Mesendoderm (in vitro differentiated cells): Measurements from ENCODE around the gene NELFA.

Experiments used
- DNase-seq: peaks from one replicate; pipeline ENCODE4 v3.0.0; 2013
- H2AK5ac ChIP-seq: 2 replicates; pipeline ENCODE4 v1.6.1; 2013; ENCODE audit warnings: low read length, inconsistent platforms
- H2BK120ac ChIP-seq: 2 replicates; pipeline ENCODE4 v1.6.1; 2013; ENCODE audit warnings: low read depth, mild to moderate bottlenecking, low read length, moderate library complexity, mixed read lengths
- H2BK15ac ChIP-seq: replicated peaks from 2 replicates; pipeline ENCODE4 v1.6.1; 2013; ENCODE audit warnings: low read depth, mild to moderate bottlenecking, moderate library complexity
- H2BK5ac ChIP-seq: 2 replicates; pipeline ENCODE4 v1.6.1; 2013; ENCODE audit warnings: low read length, inconsistent platforms
- H3K18ac ChIP-seq: 2 replicates; pipeline ENCODE4 v1.6.1; 2013; ENCODE audit warnings: mild to moderate bottlenecking, low read length, mixed read lengths
- H3K23ac ChIP-seq: one replicate; pipeline ENCODE4 v1.6.1; 2013; ENCODE audit warnings: low read length
- H3K27ac ChIP-seq: 2 replicates; pipeline ENCODE4 v1.5.1; 2013; ENCODE audit warnings: low read depth, mild to moderate bottlenecking, inconsistent platforms, low read length, moderate library complexity
- H3K27me3 ChIP-seq: 2 replicates; pipeline ENCODE4 v1.6.1; 2013; ENCODE audit warnings: low read length, control low read depth, mild to moderate bottlenecking, inconsistent platforms; ENCODE audit not compliant: insufficient read depth, poor library complexity
- H3K36me3 ChIP-seq: 2 replicates; pipeline ENCODE4 v1.6.1; 2013; ENCODE audit warnings: low read length, inconsistent platforms; ENCODE audit not compliant: control insufficient read depth, insufficient read depth
- H3K4ac ChIP-seq: one replicate; pipeline ENCODE4 v1.6.1; 2013; ENCODE audit warnings: low read depth, mild to moderate bottlenecking, low read length, moderate library complexity
- H3K4me1 ChIP-seq: 2 replicates; pipeline ENCODE4 v1.6.1; 2013; ENCODE audit warnings: low read depth, low read length, inconsistent platforms; ENCODE audit not compliant: control insufficient read depth
- H3K4me2 ChIP-seq: 2 replicates; pipeline ENCODE4 v1.6.1; 2013; ENCODE audit warnings: low read length
- H3K4me3 ChIP-seq: 2 replicates; pipeline ENCODE4 v1.5.1; 2013; ENCODE audit warnings: mild to moderate bottlenecking, low read length
- H3K56ac ChIP-seq: one replicate; pipeline ENCODE4 v1.6.1; 2013; ENCODE audit warnings: low read length
- H3K79me1 ChIP-seq: 2 replicates; pipeline ENCODE4 v1.6.1; 2013; ENCODE audit warnings: low read length, inconsistent platforms
- H3K79me2 ChIP-seq: 2 replicates; pipeline ENCODE4 v1.6.1; 2013; ENCODE audit warnings: mild to moderate bottlenecking, low read length; ENCODE audit not compliant: control insufficient read depth, insufficient read depth
- H3K9ac ChIP-seq: 2 replicates; pipeline ENCODE4 v1.6.1; 2013; ENCODE audit warnings: low read length, inconsistent platforms
- H4K5ac ChIP-seq: one replicate; pipeline ENCODE4 v1.6.1; 2013; ENCODE audit warnings: low read length
- H4K8ac ChIP-seq: one replicate; pipeline ENCODE4 v1.6.1; 2013; ENCODE audit warnings: low read depth, mild to moderate bottlenecking, control low read depth, low read length, moderate library complexity
- whole genome bisulfite sequencing: extraction: QIAGEN DNeasy Blood & Tissue Kit; methylation state at CpG from one replicate; pipeline ENCODE4 v1.1.7; 2013; ENCODE audit warnings: low lambda C conversion rate, missing lambda C conversion rate; ENCODE audit not compliant: insufficient coverage; ENCODE audit errors: extremely low coverage; 5-methylcytosine and 5-hydroxymethylcytosine counted together

NELFA gene

DNA sequence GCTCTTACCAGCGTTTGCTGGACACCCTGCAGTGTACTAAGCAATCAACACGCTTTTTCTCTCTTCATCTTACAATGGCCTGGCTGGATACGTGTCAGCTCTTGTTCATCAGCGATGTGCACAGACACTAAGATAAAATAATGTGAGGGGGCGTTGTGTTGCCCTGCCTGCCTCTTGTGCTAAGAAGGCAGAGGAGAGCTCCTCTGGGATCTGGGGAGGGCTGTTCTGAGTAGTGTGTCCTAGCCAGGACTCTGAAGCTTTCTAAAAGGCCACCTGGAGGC is 49.7 kb downstream of the NELFA start:
- Histone ChIP-seq H3K36me3 (peaks cover 25% of the 10 kb centered on the region), H2BK120ac (no peak overlapping the region), H3K18ac (no peak overlapping the region), H3K9ac (no peak overlapping the region), H3K23ac (no peak overlapping the region), H4K8ac (no peak overlapping the region), H3K79me1 (no peaks in the 10 kb centered on the region), H2AK5ac (no peak overlapping the region), H2BK5ac (no peak overlapping the region), H3K4ac (no peak overlapping the region), H3K27ac (no peak overlapping the region), H3K56ac (no peak overlapping the region), H4K5ac (no peak overlapping the region), H3K27me3 (no peaks in the 10 kb centered on the region), H2BK15ac (no peak overlapping the region), H3K4me1 (peaks cover 3% of the 10 kb centered on the region), H3K79me2 (no peaks in the 10 kb centered on the region), H3K4me2 (no peak overlapping the region), H3K4me3 (no peak overlapping the region)
- no peak for DNase-seq
- no CpG with 5 or more reads among the region's 5 CpGs for WGBS

DNA sequence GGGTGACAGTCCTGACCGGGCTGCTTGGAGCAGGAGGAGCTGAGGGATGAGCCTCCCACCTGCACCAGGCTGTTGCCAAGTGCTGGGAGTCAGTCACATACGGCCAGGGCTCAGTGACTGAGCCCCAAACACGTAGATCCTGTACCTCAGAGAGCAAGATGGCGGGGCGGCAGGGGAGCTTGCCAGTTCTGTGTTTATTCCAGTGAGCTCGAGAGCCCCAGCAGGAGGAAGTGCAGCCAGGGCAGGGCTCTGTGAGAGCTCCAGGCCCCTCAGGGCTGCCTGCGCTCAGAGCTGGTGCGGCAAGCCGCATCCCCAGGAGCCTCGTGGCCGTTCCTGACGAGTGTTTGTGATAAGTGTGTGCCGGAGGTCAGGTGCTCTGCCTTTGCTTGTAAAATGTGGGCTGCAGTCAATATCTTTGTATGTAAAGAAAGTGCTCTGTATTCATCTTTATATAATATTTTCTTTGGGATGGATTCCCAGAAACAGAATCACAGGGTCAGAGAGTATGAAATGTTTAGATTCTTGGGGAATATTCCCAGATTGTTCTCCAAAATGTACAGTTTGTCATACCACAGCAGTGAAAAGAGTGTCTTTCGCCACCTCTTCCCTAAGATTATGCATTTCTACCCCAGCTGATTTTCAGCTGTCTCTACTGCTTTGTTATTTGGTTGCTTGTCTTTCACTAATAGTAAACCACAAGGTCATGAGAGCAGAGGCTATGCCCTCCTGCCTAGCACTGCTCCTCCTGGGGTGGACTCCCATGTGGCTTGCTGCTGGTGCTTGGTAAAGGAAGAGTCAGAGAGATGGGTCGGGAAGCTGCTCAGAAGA is 50.3 kb downstream of the NELFA start:
- H3K9ac ChIP-seq, result no peak overlapping the region
- no peaks in the 10 kb centered on the region for H3K79me2 ChIP-seq
- H2BK15ac ChIP-seq, result no peak overlapping the region
- no peaks in the 10 kb centered on the region for H3K79me1 ChIP-seq
- no peaks in the 10 kb centered on the region for H3K27me3 ChIP-seq
- H2BK5ac ChIP-seq, result no peak overlapping the region
- no peak for DNase-seq
- peaks cover 25% of the 10 kb centered on the region for H3K36me3 ChIP-seq
- no peak overlapping the region for H3K56ac ChIP-seq
- H3K4me2 ChIP-seq, result no peak overlapping the region
- no peak overlapping the region for H2AK5ac ChIP-seq
- no CpG with 5 or more reads among the region's 15 CpGs for WGBS
- no peak overlapping the region for H3K23ac ChIP-seq
- no peak overlapping the region for H4K5ac ChIP-seq
- no peak overlapping the region for H4K8ac ChIP-seq
- H3K4me1 ChIP-seq, result no peaks in the 10 kb centered on the region
- no peak overlapping the region for H3K4ac ChIP-seq
- H3K27ac ChIP-seq, result no peak overlapping the region
- no peak overlapping the region for H3K4me3 ChIP-seq
- no peak overlapping the region for H2BK120ac ChIP-seq
- H3K18ac ChIP-seq, result no peak overlapping the region

DNA sequence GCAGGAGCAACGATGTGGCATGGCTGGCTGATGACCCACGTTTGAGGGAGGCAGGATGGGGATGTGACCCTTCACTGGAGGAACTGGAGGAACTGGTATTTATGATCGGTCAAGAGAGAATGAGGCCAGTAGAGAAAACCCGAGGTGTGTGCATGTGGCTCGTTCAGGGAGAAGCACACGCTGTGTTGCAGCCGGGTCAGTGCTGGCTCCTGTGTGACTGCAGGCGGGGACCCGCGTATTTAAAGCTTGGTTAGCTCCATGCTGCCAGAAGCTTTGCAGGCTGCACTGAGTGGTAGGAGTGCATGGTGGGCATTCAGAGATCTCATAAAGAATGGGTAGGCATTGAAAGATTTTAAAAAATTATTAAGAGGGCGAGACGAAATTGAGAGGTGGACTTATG is 52.1 kb downstream of the NELFA start:
- Histone ChIP-seq H2BK5ac (no peak overlapping the region), H3K4me3 (no peak overlapping the region), H3K27ac (no peak overlapping the region), H3K4me2 (no peak overlapping the region), H3K56ac (no peak overlapping the region), H3K4ac (no peak overlapping the region), H3K79me1 (no peaks in the 10 kb centered on the region), H2BK120ac (no peak overlapping the region), H3K4me1 (no peaks in the 10 kb centered on the region), H3K79me2 (no peaks in the 10 kb centered on the region), H3K36me3 (peaks cover 25% of the 10 kb centered on the region), H2BK15ac (no peak overlapping the region), H3K23ac (no peak overlapping the region), H4K5ac (no peak overlapping the region), H3K9ac (no peak overlapping the region), H4K8ac (no peak overlapping the region), H3K27me3 (no peaks in the 10 kb centered on the region), H2AK5ac (no peak overlapping the region), H3K18ac (no peak overlapping the region)
- no peak for DNase-seq
- WGBS, result 100% methylated on average over 2 of the region's 12 CpGs

DNA sequence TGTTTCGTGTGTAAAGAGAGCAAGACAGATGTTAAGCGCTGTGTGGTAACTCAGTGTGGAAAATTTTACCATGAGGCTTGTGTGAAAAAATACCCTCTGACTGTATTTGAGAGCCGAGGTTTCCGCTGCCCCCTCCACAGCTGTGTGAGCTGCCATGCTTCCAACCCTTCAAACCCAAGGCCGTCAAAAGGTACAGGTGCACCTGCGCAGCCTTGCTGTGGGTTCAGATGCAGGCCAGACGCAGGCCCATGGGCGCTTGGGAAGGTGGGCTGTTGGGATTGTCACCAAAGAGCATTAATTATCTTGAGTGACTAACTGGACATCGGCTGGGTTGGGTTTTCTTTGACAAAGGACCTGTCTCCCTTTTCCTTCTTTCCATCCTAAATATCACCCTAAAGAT is 55.4 kb downstream of the NELFA start:
- no peak overlapping the region for H3K4me3 ChIP-seq
- no peak overlapping the region for H3K4me2 ChIP-seq
- no peaks in the 10 kb centered on the region for H3K27me3 ChIP-seq
- no peak overlapping the region for H3K4ac ChIP-seq
- no peak overlapping the region for H4K8ac ChIP-seq
- H3K79me1 ChIP-seq, result no peaks in the 10 kb centered on the region
- no peak overlapping the region for H3K27ac ChIP-seq
- H2BK120ac ChIP-seq, result no peak overlapping the region
- no peak overlapping the region for H3K9ac ChIP-seq
- H3K4me1 ChIP-seq, result no peaks in the 10 kb centered on the region
- no peak overlapping the region for H3K56ac ChIP-seq
- no peak overlapping the region for H2AK5ac ChIP-seq
- peaks cover 16% of the 10 kb centered on the region for H3K36me3 ChIP-seq
- no peak overlapping the region for H2BK5ac ChIP-seq
- no peak overlapping the region for H3K23ac ChIP-seq
- no peak overlapping the region for H4K5ac ChIP-seq
- no CpG with 5 or more reads among the region's 9 CpGs for WGBS
- no peaks in the 10 kb centered on the region for H3K79me2 ChIP-seq
- no peak overlapping the region for H2BK15ac ChIP-seq
- no peak for DNase-seq
- no peak overlapping the region for H3K18ac ChIP-seq

DNA sequence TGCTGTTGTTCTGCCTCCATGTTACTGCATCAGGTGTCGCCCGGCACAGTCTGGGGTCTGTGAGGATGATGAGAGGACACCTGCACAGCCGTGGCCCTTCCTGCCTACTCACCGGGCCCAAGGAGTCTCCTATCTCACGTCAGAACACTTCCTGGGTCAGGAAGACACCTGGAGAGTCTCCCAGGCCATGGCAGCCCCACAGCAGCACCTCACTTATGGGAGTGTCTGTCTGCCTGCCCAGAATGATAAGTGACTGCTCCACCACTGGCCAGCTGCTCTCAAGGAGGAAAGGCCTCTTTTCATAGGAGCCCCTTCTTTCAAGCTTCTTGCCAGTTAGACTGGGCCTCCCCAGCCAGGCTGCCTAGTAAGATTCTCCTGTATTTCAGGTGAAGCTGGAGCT is 56.1 kb downstream of the NELFA start:
- Histone ChIP-seq H3K27ac (no peak overlapping the region), H2BK5ac (no peak overlapping the region), H3K4me1 (no peaks in the 10 kb centered on the region), H3K18ac (no peak overlapping the region), H4K8ac (no peak overlapping the region), H4K5ac (no peak overlapping the region), H3K9ac (no peak overlapping the region), H3K23ac (no peak overlapping the region), H3K4me3 (no peak overlapping the region), H3K79me2 (no peaks in the 10 kb centered on the region), H2BK120ac (no peak overlapping the region), H3K79me1 (no peaks in the 10 kb centered on the region), H3K4ac (no peak overlapping the region), H2BK15ac (no peak overlapping the region), H3K4me2 (no peak overlapping the region), H3K27me3 (no peaks in the 10 kb centered on the region), H2AK5ac (no peak overlapping the region), H3K56ac (no peak overlapping the region), H3K36me3 (peaks cover 11% of the 10 kb centered on the region)
- DNase-seq, result no peak
- WGBS, result no CpG with 5 or more reads among the region's 5 CpGs

DNA sequence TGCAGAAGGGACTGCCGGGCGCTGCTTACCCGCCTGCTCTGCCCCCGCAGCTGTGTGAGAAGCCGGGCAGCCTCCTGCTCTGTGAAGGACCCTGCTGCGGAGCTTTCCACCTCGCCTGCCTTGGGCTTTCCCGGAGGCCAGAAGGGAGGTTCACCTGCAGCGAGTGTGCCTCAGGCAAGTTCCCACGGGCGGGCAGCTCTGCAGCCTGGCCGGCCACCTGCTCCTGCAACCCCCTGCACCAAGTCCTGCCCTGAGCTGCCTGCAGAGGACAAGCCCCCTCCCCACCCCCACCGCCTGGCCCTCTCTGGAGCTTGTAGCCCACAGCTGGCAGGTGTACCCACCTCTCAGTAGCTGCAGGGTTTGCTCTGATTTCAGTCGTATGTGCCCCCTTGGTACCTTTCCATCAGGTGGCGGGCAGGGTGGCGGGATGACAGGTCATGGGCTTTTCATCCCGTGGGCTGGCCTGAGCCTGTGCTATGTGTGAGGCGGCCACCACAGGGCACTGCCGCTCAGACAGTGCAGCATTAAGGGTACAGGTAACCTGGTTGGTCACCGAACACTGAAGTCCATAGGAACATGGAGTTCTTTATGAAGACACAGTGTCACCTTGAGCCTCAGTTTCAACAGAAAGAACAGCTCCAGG is 56.6 kb downstream of the NELFA start:
- no peak overlapping the region for H3K9ac ChIP-seq
- no peaks in the 10 kb centered on the region for H3K79me1 ChIP-seq
- H3K4ac ChIP-seq, result no peak overlapping the region
- no peak overlapping the region for H2BK120ac ChIP-seq
- H3K4me2 ChIP-seq, result no peak overlapping the region
- H3K4me3 ChIP-seq, result no peak overlapping the region
- DNase-seq, result no peak
- H3K27ac ChIP-seq, result no peak overlapping the region
- no peak overlapping the region for H4K8ac ChIP-seq
- no peaks in the 10 kb centered on the region for H3K79me2 ChIP-seq
- no peak overlapping the region for H4K5ac ChIP-seq
- H2BK5ac ChIP-seq, result no peak overlapping the region
- H3K18ac ChIP-seq, result no peak overlapping the region
- H3K56ac ChIP-seq, result no peak overlapping the region
- peaks cover 11% of the 10 kb centered on the region for H3K36me3 ChIP-seq
- no peak overlapping the region for H2BK15ac ChIP-seq
- H2AK5ac ChIP-seq, result no peak overlapping the region
- H3K4me1 ChIP-seq, result no peaks in the 10 kb centered on the region
- H3K27me3 ChIP-seq, result no peaks in the 10 kb centered on the region
- no peak overlapping the region for H3K23ac ChIP-seq
- WGBS, result no CpG with 5 or more reads among the region's 20 CpGs
